Calu3 (cell line): ENCODE measurements around the gene SORD. TPM values are rescaled to one million over a fixed set of nuclear protein-coding genes. Genes with fewer than 3 reads are reported as not detected.
"Not testable (repeated sequence)": the region's sequence is repeated elsewhere in the genome, so short reads cannot be mapped to it uniquely, and the experiment has no call there.

ENCODE experiments used
- BruUV-seq: library from RNA; stranded (reverse); fragments of 400-500 nt; replicated peaks from 2 replicates; lab custom pipeline; 2021; lab: Mats Ljungman, UMichigan
- CTCF ChIA-PET: fragments of 300-600 bp; sonication (Branson Sonifier 250); formaldehyde crosslinking; loops from one replicate; lab custom pipeline; 2022; ENCODE audit warnings: antibody characterized with exemption; lab: Charles Lee
- DNase-seq: peaks from one replicate; pipeline ENCODE4 v3.0.0; 2022
- H3K27ac Mint-ChIP-seq: one replicate; pipeline ENCODE4 v1.8.0; 2022; ENCODE audit warnings: mixed read lengths; ENCODE audit not compliant: unreplicated experiment
- H3K27me3 Mint-ChIP-seq: one replicate; pipeline ENCODE4 v1.8.0; 2022; ENCODE audit warnings: mixed read lengths; ENCODE audit not compliant: unreplicated experiment
- H3K36me3 Mint-ChIP-seq: one replicate; pipeline ENCODE4 v1.8.0; 2022; ENCODE audit warnings: mild to moderate bottlenecking, moderate library complexity, mixed read lengths; ENCODE audit not compliant: insufficient read depth, unreplicated experiment
- H3K4me1 Mint-ChIP-seq: one replicate; pipeline ENCODE4 v1.8.0; 2022; ENCODE audit warnings: mild to moderate bottlenecking, low read depth, mixed read lengths; ENCODE audit not compliant: unreplicated experiment
- H3K4me3 Mint-ChIP-seq: one replicate; pipeline ENCODE4 v1.8.0; 2022; ENCODE audit warnings: mild to moderate bottlenecking, low read depth, moderate library complexity, mixed read lengths; ENCODE audit not compliant: unreplicated experiment
- H3K9me3 Mint-ChIP-seq: one replicate; pipeline ENCODE4 v1.8.0; 2022; ENCODE audit warnings: low read depth, mixed read lengths; ENCODE audit not compliant: unreplicated experiment
- intact Hi-C: fragments of 100-400 bp; cut with micrococcal nuclease; formaldehyde crosslinking; loops from one replicate; pipeline ENCODE4 v1.10.0; 2022; ENCODE audit not compliant: unreplicated experiment
- total RNA-seq: library from RNA; stranded (reverse); gene quantifications from 2 replicates; pipeline ENCODE4 v1.2.3, GENCODE V29; 2022
- TF ChIP-seq, protein P1 (sequence below): fragments of 200-600 bp; IDR thresholded peaks from one replicate; pipeline ENCODE4 v1.8.0; 2022; ENCODE audit warnings: antibody characterized with exemption; ENCODE audit not compliant: unreplicated experiment

Gene SORD
- total RNA-seq, 1 experiment from 2014 or later: 39.1 TPM

GRCh38 chr15:44988870-44989219 lies 34.1 kb upstream of the SORD start:
- H3K27ac Mint-ChIP-seq, H3K9me3 Mint-ChIP-seq, BruUV-seq, intact Hi-C loops, H3K4me3 Mint-ChIP-seq, H3K4me1 Mint-ChIP-seq, H3K36me3 Mint-ChIP-seq, CTCF ChIA-PET, DNase-seq: not testable (repeated sequence)
- peaks cover 57% of the 10 kb centered on the region for H3K27me3 Mint-ChIP-seq

DNA sequence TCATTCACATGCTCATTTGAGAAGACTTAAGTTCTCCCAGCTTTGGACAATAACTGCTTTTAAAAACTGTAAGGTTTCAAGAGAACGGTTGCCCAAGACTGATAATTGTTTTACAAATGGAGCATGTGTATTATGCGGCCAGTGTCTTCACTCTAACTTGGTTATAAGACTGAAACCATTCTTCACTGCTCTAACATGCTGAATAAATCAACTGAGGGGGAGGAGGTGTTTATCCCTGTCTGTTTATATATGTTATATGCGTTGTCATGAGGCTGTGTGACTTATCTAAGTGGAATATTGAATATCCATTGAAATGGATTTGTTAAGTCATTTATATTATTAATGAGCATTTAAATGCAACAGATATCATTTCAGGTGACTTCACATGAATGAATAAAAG lies 25.4 kb upstream of the SORD start:
- CTCF ChIA-PET, H3K4me1 Mint-ChIP-seq, intact Hi-C loops, H3K9me3 Mint-ChIP-seq, H3K4me3 Mint-ChIP-seq, H3K27ac Mint-ChIP-seq, BruUV-seq, DNase-seq, H3K36me3 Mint-ChIP-seq: not testable (repeated sequence)
- peaks cover 73% of the 10 kb centered on the region for H3K27me3 Mint-ChIP-seq

DNA sequence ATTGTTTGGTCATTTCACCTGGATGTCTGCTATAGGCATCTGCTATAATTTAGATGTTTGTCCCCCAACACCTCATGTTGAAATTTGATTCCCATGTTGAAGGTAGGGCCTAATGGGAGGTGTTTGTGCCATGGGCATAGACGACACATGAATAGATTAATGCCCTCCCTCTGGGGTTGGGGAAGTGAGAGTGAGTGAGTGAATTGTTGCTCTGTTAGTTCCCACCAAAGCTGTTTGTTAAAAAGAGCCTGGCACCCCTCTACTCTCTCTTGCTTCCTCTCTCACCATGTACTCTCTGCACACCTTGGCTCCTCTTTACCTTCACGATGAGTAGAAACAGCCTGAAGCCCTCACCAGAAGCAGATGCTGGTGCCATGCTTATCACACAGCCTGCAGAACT lies 23.9 kb upstream of the SORD start:
- TF ChIP-seq, protein P1, sequence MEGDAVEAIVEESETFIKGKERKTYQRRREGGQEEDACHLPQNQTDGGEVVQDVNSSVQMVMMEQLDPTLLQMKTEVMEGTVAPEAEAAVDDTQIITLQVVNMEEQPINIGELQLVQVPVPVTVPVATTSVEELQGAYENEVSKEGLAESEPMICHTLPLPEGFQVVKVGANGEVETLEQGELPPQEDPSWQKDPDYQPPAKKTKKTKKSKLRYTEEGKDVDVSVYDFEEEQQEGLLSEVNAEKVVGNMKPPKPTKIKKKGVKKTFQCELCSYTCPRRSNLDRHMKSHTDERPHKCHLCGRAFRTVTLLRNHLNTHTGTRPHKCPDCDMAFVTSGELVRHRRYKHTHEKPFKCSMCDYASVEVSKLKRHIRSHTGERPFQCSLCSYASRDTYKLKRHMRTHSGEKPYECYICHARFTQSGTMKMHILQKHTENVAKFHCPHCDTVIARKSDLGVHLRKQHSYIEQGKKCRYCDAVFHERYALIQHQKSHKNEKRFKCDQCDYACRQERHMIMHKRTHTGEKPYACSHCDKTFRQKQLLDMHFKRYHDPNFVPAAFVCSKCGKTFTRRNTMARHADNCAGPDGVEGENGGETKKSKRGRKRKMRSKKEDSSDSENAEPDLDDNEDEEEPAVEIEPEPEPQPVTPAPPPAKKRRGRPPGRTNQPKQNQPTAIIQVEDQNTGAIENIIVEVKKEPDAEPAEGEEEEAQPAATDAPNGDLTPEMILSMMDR: no peak
- Mint-ChIP-seq H3K27ac (no peak overlapping the region), H3K4me1 (no peaks in the 10 kb centered on the region), H3K9me3 (no peaks in the 10 kb centered on the region), H3K36me3 (no peaks in the 10 kb centered on the region), H3K27me3 (peaks cover 60% of the 10 kb centered on the region), H3K4me3 (no peak overlapping the region)
- intact Hi-C loops: no loop called here
- CTCF ChIA-PET: no interaction called here
- no TSS peak for BruUV-seq
- DNase-seq: no peak

DNA sequence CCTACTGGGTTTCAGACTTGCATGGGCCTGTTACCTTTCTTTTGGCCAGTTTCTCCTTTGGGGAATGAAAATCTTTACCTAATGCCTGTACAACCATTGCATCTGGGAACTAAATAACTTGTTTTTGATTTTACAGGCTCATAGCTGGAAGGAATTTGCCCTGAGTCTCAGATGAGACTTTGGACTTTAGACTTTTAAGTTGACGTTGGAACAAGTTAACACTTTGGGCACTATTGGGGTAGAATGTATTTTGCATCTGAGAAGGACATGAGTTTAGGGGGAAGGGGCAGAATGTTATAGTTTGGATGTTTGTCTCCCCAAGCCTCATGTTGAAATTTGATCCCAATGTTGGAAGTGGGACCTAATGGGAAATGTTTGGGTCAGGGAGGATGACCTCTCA lies 21.8 kb upstream of the SORD start:
- H3K4me1 Mint-ChIP-seq, H3K9me3 Mint-ChIP-seq, DNase-seq, CTCF ChIA-PET, H3K4me3 Mint-ChIP-seq, intact Hi-C loops, H3K27ac Mint-ChIP-seq, BruUV-seq, H3K36me3 Mint-ChIP-seq: not testable (repeated sequence)
- peaks cover 60% of the 10 kb centered on the region for H3K27me3 Mint-ChIP-seq

- H3K27ac Mint-ChIP-seq, H3K4me1 Mint-ChIP-seq, DNase-seq, H3K4me3 Mint-ChIP-seq, H3K36me3 Mint-ChIP-seq, intact Hi-C loops, H3K9me3 Mint-ChIP-seq, BruUV-seq, CTCF ChIA-PET: not testable (repeated sequence)
- peaks cover 52% of the 10 kb centered on the region for H3K27me3 Mint-ChIP-seq
These were observed 19.1 kb upstream of the SORD start for GRCh38 chr15:45003731-45004410.

- H3K36me3 Mint-ChIP-seq, DNase-seq, H3K9me3 Mint-ChIP-seq, CTCF ChIA-PET, H3K4me3 Mint-ChIP-seq, intact Hi-C loops, H3K4me1 Mint-ChIP-seq, BruUV-seq, H3K27ac Mint-ChIP-seq: not testable (repeated sequence)
- H3K27me3 Mint-ChIP-seq: peaks cover 45% of the 10 kb centered on the region
These were observed 18.3 kb upstream of the SORD start for GRCh38 chr15:45004590-45005175.
